NAMALWA (cell line): ENCODE measurements around the gene DOCK2.

Source experiments
- DNase-seq: peaks from one replicate; pipeline ENCODE4 v3.0.0-alpha.2; 2015; ENCODE audit warnings: low spot score

DOCK2 gene

GRCh38 chr5:169905017-169905416 is 267.9 kb downstream of the DOCK2 start:
- no peak for DNase-seq

GRCh38 chr5:169906745-169907649 is 269.9 kb downstream of the DOCK2 start:
- no peak for DNase-seq

GRCh38 chr5:169908864-169909263 is 271.8 kb downstream of the DOCK2 start:
- no peak for DNase-seq

- no peak for DNase-seq
Measured at GRCh38 chr5:169909945-169910344, 272.9 kb downstream of the DOCK2 start.

GRCh38 chr5:169910393-169910792 is 273.3 kb downstream of the DOCK2 start:
- DNase-seq = no peak

- DNase-seq = no peak
Measured at GRCh38 chr5:169911448-169912212, 274.6 kb downstream of the DOCK2 start.

- no peak for DNase-seq
Measured at GRCh38 chr5:169913479-169913878, 276.4 kb downstream of the DOCK2 start.

GRCh38 chr5:169914766-169915165 is 277.7 kb downstream of the DOCK2 start:
- DNase-seq = no peak

GRCh38 chr5:169917500-169917899 is 280.4 kb downstream of the DOCK2 start:
- no peak for DNase-seq

GRCh38 chr5:169918228-169918627 is 281.2 kb downstream of the DOCK2 start:
- DNase-seq = no peak

- DNase-seq = no peak
Measured at GRCh38 chr5:169920474-169920873, 283.4 kb downstream of the DOCK2 start.

- no peak for DNase-seq
Measured at GRCh38 chr5:169921384-169921783, 284.3 kb downstream of the DOCK2 start.

GRCh38 chr5:169921949-169922348 is 284.9 kb downstream of the DOCK2 start:
- DNase-seq = no peak

- no peak for DNase-seq
Measured at GRCh38 chr5:169922474-169922873, 285.4 kb downstream of the DOCK2 start.

GRCh38 chr5:169923988-169924387 is 286.9 kb downstream of the DOCK2 start:
- no peak for DNase-seq

- no peak for DNase-seq
Measured at GRCh38 chr5:169933127-169933526, 296.1 kb downstream of the DOCK2 start.

- DNase-seq = no peak
Measured at GRCh38 chr5:169933616-169934015, 296.5 kb downstream of the DOCK2 start.

GRCh38 chr5:169934990-169935389 is 297.9 kb downstream of the DOCK2 start:
- DNase-seq = no peak

- DNase-seq = no peak
Measured at GRCh38 chr5:169935762-169936161, 298.7 kb downstream of the DOCK2 start.

GRCh38 chr5:169938439-169938838 is 301.4 kb downstream of the DOCK2 start:
- DNase-seq = no peak

- DNase-seq = no peak
Measured at GRCh38 chr5:169939731-169940130, 302.7 kb downstream of the DOCK2 start.

GRCh38 chr5:169941542-169941941 is 304.5 kb downstream of the DOCK2 start:
- DNase-seq = no peak

- no peak for DNase-seq
Measured at GRCh38 chr5:169942181-169942580, 305.1 kb downstream of the DOCK2 start.
